ENCODE measurements around the gene INSL6. TPM values are rescaled to one million over a fixed set of nuclear protein-coding genes. Genes with fewer than 3 reads are reported as not detected.

The INSL6 gene
- total RNA-seq = not detected

- H3K27me3 ChIP-seq = no peaks in the 10 kb centered on the region
- H3K36me3 ChIP-seq = no peaks in the 10 kb centered on the region
- no peak for TF ChIP-seq POLR2A (IDR thresholded peaks at IDR 0.05)
- TF ChIP-seq CTCF (IDR thresholded peaks at IDR 0.05) = no peak
- no peak within 1 kb of the TSS for H3K4me3 ChIP-seq
- peak in 1 of 3 donors; percentile 39 for DNase-seq
- no peaks in the 10 kb centered on the region for H3K9me3 ChIP-seq
- no peak within 1 kb of the TSS for H3K27ac ChIP-seq
- no peaks in the 10 kb centered on the region for H3K4me1 ChIP-seq
These were observed at the start of gene INSL6 for GRCh38 chr9:5185220-5185840. INSL6 (minus strand) TSS chr9:5185639; CDS start chr9:5185602, 37 bp downstream.

GRCh38 chr9:5231212-5231611 is 45.8 kb upstream of the INSL6 start, which contains the start of gene INSL4:
INSL4 (plus strand) TSS chr9:5231419; CDS start chr9:5231524, 105 bp downstream.
- no peak within 1 kb of the TSS for H3K4me3 ChIP-seq
- H3K9me3 ChIP-seq = no peaks in the 10 kb centered on the region
- TF ChIP-seq CTCF (IDR thresholded peaks at IDR 0.05) (no peak), POLR2A (IDR thresholded peaks at IDR 0.05) (no peak)
- H3K4me1 ChIP-seq = no peaks in the 10 kb centered on the region
- no peak for DNase-seq
- H3K36me3 ChIP-seq = no peaks in the 10 kb centered on the region
- no peak within 1 kb of the TSS for H3K27ac ChIP-seq
- no peaks in the 10 kb centered on the region for H3K27me3 ChIP-seq

- H3K9me3 ChIP-seq = no peaks in the 10 kb centered on the region
- H3K4me1 ChIP-seq = no peaks in the 10 kb centered on the region
- H3K27me3 ChIP-seq = no peaks in the 10 kb centered on the region
- no peak overlapping the region for H3K27ac ChIP-seq
- no peak overlapping the region for H3K4me3 ChIP-seq
- no peaks in the 10 kb centered on the region for H3K36me3 ChIP-seq
- DNase-seq = no peak
- TF ChIP-seq CTCF (IDR thresholded peaks at IDR 0.05) (no peak), POLR2A (IDR thresholded peaks at IDR 0.05) (no peak)
These were observed 45.1 kb upstream of the INSL6 start for GRCh38 chr9:5230554-5230953.

- no peaks in the 10 kb centered on the region for H3K36me3 ChIP-seq
- no peak for DNase-seq
These were observed 19.6 kb upstream of the INSL6 start for GRCh38 chr9:5205071-5205470.

GRCh38 chr9:5195463-5195862 is 10.0 kb upstream of the INSL6 start:
- TF ChIP-seq CTCF (IDR thresholded peaks at IDR 0.05) (no peak), POLR2A (IDR thresholded peaks at IDR 0.05) (no peak)
- Histone ChIP-seq H3K4me3 (no peak overlapping the region), H3K4me1 (no peaks in the 10 kb centered on the region), H3K27ac (no peak overlapping the region), H3K27me3 (no peaks in the 10 kb centered on the region), H3K9me3 (no peaks in the 10 kb centered on the region), H3K36me3 (no peaks in the 10 kb centered on the region)
- no peak for DNase-seq

More at GRCh38 chr9:5205071-5205470, 19.6 kb upstream of the INSL6 start:
- Histone ChIP-seq H3K4me1 (no peaks in the 10 kb centered on the region), H3K4me3 (no peak overlapping the region), H3K9me3 (no peaks in the 10 kb centered on the region), H3K27me3 (no peaks in the 10 kb centered on the region), H3K27ac (no peak overlapping the region)
- TF ChIP-seq POLR2A (IDR thresholded peaks at IDR 0.05) (no peak), CTCF (IDR thresholded peaks at IDR 0.05) (no peak)

Data from Peyer's patch (tissue), 4 donors.